Hematopoietic multipotent progenitor cell treated with erythropoietin and hydrocortisone succinate and interleukin-3 and kit ligand, for 8 days (in vitro differentiated cells): Measurements from ENCODE around the gene ACOX3.

Experiments used
- DNase-seq: peaks from one replicate; pipeline ENCODE4 v3.0.0-alpha.2; 2015

The ACOX3 gene

GRCh38 chr4:8370835-8371595 lies 69.5 kb downstream of the ACOX3 start:
- no peak for DNase-seq

GRCh38 chr4:8370106-8370787 lies 70.3 kb downstream of the ACOX3 start:
- DNase-seq, result no peak

- DNase-seq, result no peak
These were observed 71.0 kb downstream of the ACOX3 start for GRCh38 chr4:8369426-8370105.

GRCh38 chr4:8368998-8369397 lies 71.5 kb downstream of the ACOX3 start:
- no peak for DNase-seq

- DNase-seq, result no peak
These were observed 72.5 kb downstream of the ACOX3 start for GRCh38 chr4:8368061-8368481.

GRCh38 chr4:8366601-8367000 lies 73.9 kb downstream of the ACOX3 start:
- DNase-seq, result no peak

- no peak for DNase-seq
These were observed 74.6 kb downstream of the ACOX3 start for GRCh38 chr4:8365951-8366350.

GRCh38 chr4:8365353-8365752 lies 75.2 kb downstream of the ACOX3 start:
- DNase-seq, result no peak

- no peak for DNase-seq
These were observed 75.6 kb downstream of the ACOX3 start for GRCh38 chr4:8364848-8365350.

- no peak for DNase-seq
These were observed 76.4 kb downstream of the ACOX3 start for GRCh38 chr4:8364141-8364540.

GRCh38 chr4:8362483-8362882 lies 78.0 kb downstream of the ACOX3 start:
- DNase-seq, result no peak

GRCh38 chr4:8359193-8359592 lies 81.3 kb downstream of the ACOX3 start:
- no peak for DNase-seq

- no peak for DNase-seq
These were observed 83.7 kb downstream of the ACOX3 start for GRCh38 chr4:8356856-8357255.

GRCh38 chr4:8355864-8356565 lies 84.5 kb downstream of the ACOX3 start:
- no peak for DNase-seq

GRCh38 chr4:8355306-8355705 lies 85.2 kb downstream of the ACOX3 start:
- no peak for DNase-seq

- no peak for DNase-seq
These were observed 86.5 kb downstream of the ACOX3 start for GRCh38 chr4:8353912-8354453.

- DNase-seq, result no peak
These were observed 87.3 kb downstream of the ACOX3 start for GRCh38 chr4:8353158-8353669.

GRCh38 chr4:8352368-8353157 lies 88.0 kb downstream of the ACOX3 start:
- no peak for DNase-seq

- no peak for DNase-seq
These were observed 88.6 kb downstream of the ACOX3 start for GRCh38 chr4:8351931-8352367.

GRCh38 chr4:8350841-8351461 lies 89.6 kb downstream of the ACOX3 start:
- no peak for DNase-seq

- DNase-seq, result no peak
These were observed 90.2 kb downstream of the ACOX3 start for GRCh38 chr4:8350352-8350751.
